Measurements from ENCODE around the gene AIP.
A peak's percentile ranks its signal among the peaks of the same experiment; 100 is the strongest.

Gene AIP

DNA sequence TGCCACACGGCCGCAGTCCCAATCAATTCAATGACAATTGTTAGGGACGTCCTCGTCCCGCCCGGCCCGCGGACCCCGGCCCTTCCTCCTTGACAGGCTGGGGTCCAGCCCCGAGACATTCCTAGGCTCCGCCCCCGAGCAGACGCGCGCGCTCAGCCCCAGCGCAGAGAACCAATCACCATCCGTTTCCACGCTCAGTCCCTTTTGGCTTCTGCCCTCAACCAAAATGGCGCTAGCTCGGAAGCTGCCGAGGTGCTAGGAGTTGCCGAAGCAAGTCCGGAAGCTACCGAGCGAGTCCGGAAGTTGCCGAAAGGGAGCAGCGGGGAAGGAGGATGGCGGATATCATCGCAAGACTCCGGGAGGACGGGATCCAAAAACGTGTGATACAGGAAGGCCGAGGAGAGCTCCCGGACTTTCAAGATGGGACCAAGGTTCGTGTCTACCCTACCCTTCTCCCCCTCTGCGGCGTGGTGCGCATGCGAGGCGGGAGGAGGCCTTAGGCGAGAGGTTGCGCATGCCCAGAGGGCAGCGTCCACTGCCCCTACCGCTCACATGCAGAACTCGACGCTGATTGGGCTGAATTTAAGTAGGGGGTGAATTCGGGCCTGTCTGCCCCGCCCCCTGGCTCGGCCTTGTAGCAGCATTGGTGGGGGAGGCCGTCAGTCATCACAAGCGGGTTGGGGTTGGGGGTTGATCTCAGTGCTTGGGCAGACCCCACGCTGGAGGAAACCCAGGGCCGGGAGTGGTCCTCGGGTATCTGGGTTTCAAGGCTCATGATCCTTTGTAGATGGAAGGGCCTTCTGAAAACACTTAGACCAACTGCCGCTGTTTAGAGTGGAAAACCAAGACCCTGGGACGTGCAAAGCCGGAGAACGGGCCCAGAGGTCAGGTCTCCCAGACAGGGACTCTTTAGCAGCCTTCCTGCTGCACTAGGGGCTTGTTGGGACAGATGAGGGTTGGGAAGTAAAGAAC is at the start of gene AIP:
Gene AIP (plus strand): TSS at position 200 of the 972 bp plus-strand sequence. CDS start 133 bp downstream, at position 333.
- in situ Hi-C loops (cut with HindIII; ENCODE audit: low pct_unique_long_range_greater_than_20kb, low sequenced_read_pairs) = no loop called here
- DNase-seq (ENCODE audit: low read depth in 1 of 2, low spot score in 1 of 2) = peak; percentile 99 to 100

DNA sequence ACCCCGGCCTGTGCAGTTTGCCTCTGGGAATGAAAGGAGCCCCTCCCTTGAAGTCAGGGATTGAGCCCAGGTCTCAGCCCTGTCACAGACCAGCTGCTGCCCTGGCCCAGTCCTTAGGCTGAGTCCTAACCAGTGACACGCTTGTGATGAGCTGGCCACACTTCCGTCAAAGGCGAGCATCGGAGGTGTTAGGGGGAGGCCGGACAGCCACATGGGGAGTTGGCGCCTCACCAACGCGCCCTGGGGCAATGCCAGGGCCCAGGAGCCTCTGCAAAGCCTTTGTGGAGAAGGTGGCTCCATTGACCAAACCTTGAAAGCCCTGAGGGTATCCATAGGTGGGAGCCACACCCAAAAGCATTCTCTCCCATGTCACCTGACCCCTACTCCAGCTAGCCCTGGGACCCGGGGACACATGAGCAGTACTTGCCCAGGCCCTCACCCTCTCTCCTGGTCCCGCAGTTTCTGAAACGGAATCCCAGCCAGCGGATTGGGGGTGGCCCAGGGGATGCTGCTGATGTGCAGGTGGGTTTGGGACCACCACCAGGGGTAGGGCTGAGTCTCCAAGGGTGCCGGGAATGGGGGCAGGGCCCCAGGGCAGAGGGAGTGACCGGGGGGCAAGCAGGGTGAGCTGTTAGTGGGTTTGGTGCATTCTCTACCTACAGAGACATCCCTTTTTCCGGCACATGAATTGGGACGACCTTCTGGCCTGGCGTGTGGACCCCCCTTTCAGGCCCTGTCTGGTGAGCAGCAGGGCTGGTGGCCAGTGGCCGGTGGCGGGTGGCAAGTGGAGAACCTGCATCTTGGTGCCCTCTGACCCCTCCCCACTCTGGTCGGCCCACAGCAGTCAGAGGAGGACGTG is 49.1 kb upstream of the AIP start:
- in situ Hi-C loops (cut with HindIII; ENCODE audit: low pct_unique_long_range_greater_than_20kb, low sequenced_read_pairs) = no loop called here
- no peak for DNase-seq (ENCODE audit: low read depth in 1 of 2, low spot score in 1 of 2)

More for the DNA sequence above, at the start of gene AIP:
- TF ChIP-seq JUND (IDR thresholded peaks at IDR 0.05; ENCODE audit: low read depth) = no peak

DNA sequence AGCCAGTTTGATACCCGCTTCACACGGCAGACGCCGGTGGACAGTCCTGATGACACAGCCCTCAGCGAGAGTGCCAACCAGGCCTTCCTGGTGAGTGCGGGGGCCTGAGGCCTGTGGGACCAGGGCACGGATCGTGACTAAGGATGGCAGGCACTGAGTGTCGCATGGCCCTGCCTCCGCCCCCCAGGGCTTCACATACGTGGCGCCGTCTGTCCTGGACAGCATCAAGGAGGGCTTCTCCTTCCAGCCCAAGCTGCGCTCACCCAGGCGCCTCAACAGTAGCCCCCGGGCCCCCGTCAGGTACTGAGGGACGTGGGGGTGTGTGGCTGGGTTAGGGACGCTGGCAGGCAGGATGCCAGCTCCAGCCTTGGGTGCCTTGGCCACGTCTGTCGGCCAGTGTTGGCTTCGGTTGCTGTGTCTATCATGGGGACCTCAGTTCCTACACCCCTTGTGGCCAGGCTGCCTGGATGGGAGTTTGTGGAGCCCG is 48.4 kb upstream of the AIP start:
- no peak for TF ChIP-seq JUND (IDR thresholded peaks at IDR 0.05; ENCODE audit: low read depth)
- in situ Hi-C loops (cut with HindIII; ENCODE audit: low pct_unique_long_range_greater_than_20kb, low sequenced_read_pairs) = no loop called here
- no peak for DNase-seq (ENCODE audit: low read depth in 1 of 2, low spot score in 1 of 2)

More for the DNA sequence above, 49.1 kb upstream of the AIP start:
- TF ChIP-seq JUND (IDR thresholded peaks at IDR 0.05; ENCODE audit: low read depth) = no peak

DNA sequence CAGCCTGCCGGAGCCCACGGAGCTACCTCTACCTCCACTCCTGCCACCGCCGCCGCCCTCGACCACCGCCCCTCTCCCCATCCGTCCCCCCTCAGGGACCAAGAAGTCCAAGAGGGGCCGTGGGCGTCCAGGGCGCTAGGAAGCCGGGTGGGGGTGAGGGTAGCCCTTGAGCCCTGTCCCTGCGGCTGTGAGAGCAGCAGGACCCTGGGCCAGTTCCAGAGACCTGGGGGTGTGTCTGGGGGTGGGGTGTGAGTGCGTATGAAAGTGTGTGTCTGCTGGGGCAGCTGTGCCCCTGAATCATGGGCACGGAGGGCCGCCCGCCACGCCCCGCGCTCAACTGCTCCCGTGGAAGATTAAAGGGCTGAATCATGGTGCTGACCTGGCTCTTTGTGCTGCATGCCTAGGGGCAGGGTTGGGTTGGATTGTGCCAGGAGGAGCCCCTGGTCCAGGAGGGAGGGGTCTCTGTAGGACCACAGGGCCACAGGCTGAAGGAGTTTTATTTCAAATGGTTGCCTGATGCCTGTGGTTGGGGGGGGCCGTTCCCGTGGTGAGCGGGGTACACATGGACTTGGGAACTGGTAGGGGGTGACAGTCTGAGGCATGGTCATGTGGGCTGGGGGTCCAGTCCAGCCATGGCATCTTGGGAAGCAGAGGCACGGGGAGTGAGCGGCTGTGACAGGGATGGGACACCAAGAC is 47.6 kb upstream of the AIP start:
- DNase-seq (ENCODE audit: low read depth in 1 of 2, low spot score in 1 of 2) = no peak
- in situ Hi-C loops (cut with HindIII; ENCODE audit: low pct_unique_long_range_greater_than_20kb, low sequenced_read_pairs) = no loop called here
- TF ChIP-seq JUND (IDR thresholded peaks at IDR 0.05; ENCODE audit: low read depth) = no peak

DNA sequence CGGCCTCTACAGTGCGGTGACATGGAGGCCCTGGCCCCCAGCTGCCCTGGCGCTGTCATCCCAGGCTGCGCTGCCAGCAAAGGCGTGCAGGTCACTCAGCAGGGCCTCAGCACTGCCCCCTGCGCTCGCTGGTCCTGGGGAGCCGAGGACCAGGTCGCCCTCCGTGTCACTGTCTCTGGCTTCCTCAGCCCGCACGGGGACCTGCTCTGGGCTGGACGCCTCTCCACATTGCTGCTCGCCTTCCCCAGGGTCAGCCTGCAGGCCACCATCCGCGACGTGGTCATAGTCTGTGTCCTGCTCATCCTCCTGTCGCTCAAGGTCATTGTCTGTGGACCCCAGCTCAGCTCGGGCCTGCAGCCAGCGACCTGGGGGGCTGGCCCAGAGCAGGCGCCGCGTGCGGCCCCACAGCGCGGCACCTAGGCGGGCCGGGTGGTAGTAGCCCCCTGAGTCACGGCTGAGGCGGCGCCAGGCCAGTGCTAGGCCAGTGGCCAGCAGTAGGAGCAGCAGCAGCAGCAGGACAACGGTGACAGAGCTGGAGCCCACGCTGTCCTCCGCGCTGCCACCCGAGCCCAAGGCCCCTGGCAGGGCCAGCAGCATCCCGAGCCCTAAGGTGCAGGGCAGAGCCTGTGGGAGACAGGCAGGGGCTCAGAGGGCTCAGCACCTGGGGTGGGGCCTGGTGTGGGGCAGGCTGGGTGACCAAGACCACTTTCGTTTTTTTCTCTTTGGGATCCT is 46.9 kb upstream of the AIP start:
- DNase-seq (ENCODE audit: low read depth in 1 of 2, low spot score in 1 of 2) = no peak
- in situ Hi-C loops (cut with HindIII; ENCODE audit: low pct_unique_long_range_greater_than_20kb, low sequenced_read_pairs) = no loop called here
- no peak for TF ChIP-seq JUND (IDR thresholded peaks at IDR 0.05; ENCODE audit: low read depth)

DNA sequence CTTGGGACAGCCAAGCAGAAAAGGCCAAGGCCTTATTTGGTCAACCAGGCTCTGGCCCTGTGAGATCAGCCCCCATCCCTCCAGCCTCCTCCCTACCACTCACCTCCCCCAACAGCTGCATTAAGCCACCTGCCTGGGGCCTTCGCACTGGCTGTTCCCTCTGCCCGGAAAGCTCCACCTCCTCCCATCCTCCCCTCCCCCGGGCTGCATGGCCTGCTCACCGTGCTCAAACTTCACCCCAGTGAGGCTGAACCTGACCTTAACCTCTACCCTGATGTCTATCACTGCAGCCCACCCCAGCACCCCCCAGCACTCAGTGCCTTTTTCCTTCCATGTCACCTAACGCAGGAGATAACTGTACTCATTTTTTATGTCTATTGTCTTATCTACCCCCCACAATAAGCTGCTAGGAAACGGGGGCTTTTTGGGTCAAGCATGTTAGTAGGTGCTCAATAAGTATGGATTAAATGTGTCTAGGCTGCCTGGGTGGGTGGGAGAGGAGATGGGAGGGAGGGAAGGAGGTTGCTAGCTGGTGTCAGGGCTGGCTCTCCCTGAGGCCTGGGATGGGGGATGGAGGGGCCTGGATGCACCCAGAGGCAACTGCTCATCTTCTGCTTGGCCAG is 46.3 kb upstream of the AIP start:
- no peak for TF ChIP-seq JUND (IDR thresholded peaks at IDR 0.05; ENCODE audit: low read depth)
- peak; percentile 53 to 60 for DNase-seq (ENCODE audit: low read depth in 1 of 2, low spot score in 1 of 2)
- in situ Hi-C loops (cut with HindIII; ENCODE audit: low pct_unique_long_range_greater_than_20kb, low sequenced_read_pairs) = no loop called here

DNA sequence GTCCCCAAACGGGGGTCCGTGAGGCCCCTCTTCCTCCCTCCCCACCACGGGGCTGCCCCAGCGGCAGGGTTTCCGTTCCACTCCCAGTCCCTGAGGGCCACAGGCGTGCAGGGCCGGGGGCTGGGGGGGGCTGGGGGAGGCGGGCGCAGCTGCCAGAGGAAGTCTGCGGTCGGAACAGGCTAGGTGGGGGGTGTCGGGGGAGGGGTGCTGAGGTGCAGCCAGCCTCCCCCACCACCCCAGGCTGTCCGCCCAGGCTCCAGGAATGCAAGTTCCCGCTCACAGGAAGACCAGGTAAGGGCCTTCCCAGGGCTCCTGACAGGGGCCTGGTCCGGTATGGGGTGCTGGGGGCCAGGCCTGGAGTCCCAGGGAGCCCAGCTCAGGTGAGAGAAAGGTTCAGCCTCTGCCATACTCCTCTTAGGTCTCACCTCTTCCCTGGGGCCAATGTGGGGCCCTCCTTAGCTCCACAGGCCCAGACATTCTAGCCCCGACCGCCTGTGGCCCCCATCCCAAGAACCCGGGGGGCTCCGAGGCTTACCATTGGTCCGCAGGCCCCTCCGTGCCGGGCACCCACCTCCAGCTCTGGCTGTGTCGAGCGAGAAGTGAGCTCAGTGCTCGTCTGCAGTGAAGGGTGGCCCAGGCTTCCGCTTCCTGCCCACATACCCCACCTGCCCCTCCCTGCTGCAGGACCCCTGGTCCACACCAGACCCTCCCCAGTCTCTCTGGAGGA is 45.6 kb upstream of the AIP start, which contains the start of gene PTPRCAP:
Gene PTPRCAP (minus strand): TSS at position 601 of the 727 bp plus-strand sequence. CDS start 63 bp downstream, at position 538.
- no peak for TF ChIP-seq JUND (IDR thresholded peaks at IDR 0.05; ENCODE audit: low read depth)
- DNase-seq (ENCODE audit: low read depth in 1 of 2, low spot score in 1 of 2) = no peak
- in situ Hi-C loops (cut with HindIII; ENCODE audit: low pct_unique_long_range_greater_than_20kb, low sequenced_read_pairs) = no loop called here

DNA sequence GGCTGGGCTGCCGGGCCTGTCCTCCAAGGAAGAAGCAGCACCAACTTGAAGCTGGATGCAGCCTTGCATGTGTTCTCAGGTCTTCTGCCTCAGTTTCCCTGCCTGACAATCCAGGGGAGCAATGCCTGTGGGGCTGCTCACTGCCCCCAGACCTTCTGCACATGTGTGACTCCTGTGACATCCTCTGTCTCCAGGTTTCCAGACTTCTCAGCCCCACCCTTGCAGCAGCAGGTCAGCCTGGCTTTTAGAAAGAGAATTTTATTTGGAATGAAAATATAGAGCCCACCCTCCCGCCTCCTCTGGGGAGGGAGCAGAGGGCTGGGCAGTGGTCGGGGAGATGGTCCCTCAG is 45.0 kb upstream of the AIP start:
- in situ Hi-C loops (cut with HindIII; ENCODE audit: low pct_unique_long_range_greater_than_20kb, low sequenced_read_pairs) = no loop called here
- DNase-seq (ENCODE audit: low read depth in 1 of 2, low spot score in 1 of 2) = no peak
- no peak for TF ChIP-seq JUND (IDR thresholded peaks at IDR 0.05; ENCODE audit: low read depth)

DNA sequence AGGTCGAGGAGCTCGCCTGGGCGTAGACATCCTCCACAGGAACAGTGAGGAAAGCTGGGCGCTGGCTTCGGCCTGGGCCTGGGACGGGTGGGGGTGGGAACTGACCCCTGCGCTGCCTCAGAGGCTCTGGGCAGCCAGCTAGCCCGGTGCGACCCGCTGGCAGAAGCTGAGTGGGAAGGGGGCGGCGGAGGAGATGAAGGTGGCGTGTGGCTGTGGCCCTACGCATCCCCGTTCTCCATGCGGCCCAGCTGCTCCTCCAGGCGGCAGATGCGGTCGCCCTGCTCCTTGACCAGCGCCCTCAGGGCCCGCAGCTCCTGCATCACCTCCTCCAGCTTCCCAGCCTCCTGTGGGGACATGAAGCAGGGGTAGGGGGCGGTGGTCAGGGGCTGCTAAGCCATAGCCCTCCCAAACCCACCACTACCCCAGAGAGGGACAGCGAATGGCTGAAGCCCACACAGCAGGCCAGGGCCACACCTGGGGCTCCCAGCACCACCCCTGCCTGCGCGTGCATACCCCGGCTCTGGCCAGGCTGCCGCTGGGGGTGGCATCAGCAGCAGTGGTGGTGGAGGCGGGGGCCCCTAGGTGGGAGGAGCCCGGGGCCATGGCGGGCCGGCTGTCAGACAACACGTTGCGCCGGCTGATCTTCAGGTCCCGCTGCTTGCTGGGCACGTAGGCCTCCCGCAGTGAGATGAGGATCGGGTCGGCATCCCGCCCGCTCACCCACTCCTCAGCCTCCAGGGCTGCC is 44.5 kb upstream of the AIP start:
- TF ChIP-seq JUND (IDR thresholded peaks at IDR 0.05; ENCODE audit: low read depth) = no peak
- no peak for DNase-seq (ENCODE audit: low read depth in 1 of 2, low spot score in 1 of 2)
- in situ Hi-C loops (cut with HindIII; ENCODE audit: low pct_unique_long_range_greater_than_20kb, low sequenced_read_pairs) = no loop called here
